ENCODE measurements around the gene GRIK4.

The GRIK4 gene

GRCh38 chr11:120896687-120897086 is 385.1 kb downstream of the GRIK4 start:
- Histone ChIP-seq H3K36me3 (no peaks in the 10 kb centered on the region), H3K4me2 (no peak overlapping the region), H3K4me3 (no peak overlapping the region), H3K27ac (no peak overlapping the region), H4K20me1 (no peaks in the 10 kb centered on the region), H3K9me3 (no peaks in the 10 kb centered on the region), H3K9ac (no peak overlapping the region), H3K27me3 (no peaks in the 10 kb centered on the region), H3K4me1 (no peaks in the 10 kb centered on the region)
- TF ChIP-seq Cebpa-rat (IDR thresholded peaks at IDR 0.05): no peak

DNA sequence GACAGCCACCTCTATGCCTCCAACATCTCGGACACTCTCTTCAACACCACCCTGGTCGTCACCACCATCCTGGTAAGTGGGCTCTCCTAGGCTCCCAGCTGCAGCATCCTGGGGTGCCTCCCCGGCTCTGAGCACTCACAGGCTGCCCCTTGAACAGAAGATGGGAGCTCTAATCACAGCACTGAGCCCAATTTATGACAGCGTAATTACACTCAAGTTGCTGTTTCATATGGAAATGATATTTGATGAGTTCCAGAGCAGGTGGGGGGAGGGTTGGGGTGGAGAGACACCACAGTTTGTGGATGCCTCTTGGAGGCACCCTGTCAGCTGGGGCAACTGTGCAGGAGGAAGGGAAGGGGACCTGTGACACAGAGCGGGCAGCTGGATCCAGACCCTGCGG is 387.0 kb downstream of the GRIK4 start:
- Histone ChIP-seq H3K27ac (no peak overlapping the region), H3K4me2 (no peak overlapping the region), H3K27me3 (no peaks in the 10 kb centered on the region), H3K4me1 (peaks cover under 1% of the 10 kb centered on the region; the same call in 1 of the 2 replicates), H3K36me3 (no peaks in the 10 kb centered on the region), H3K9ac (no peak overlapping the region), H3K9me3 (no peaks in the 10 kb centered on the region), H3K4me3 (no peak overlapping the region), H4K20me1 (no peaks in the 10 kb centered on the region)
- no peak for TF ChIP-seq Cebpa-rat (IDR thresholded peaks at IDR 0.05)

DNA sequence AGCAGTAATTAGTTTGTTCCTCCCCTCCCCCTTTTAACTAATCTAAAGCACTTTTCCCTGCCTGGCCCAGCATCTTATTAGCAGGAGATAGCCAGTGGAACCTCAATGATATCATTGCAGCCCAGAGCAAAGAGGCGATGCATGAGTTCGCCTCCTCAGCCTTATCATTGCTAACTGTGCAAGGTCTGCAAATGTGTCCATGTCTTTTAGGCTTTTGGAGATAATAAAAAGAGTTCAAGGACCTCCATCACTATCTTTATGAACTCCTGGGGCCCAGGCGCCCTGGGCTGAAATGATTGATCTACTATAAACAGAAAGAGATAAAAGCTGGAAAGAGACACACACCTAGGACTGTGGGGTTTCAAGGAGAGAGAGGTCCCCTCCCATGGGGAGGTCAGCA is 388.2 kb downstream of the GRIK4 start:
- no peak for TF ChIP-seq Cebpa-rat (IDR thresholded peaks at IDR 0.05)
- Histone ChIP-seq H3K27ac (no peak overlapping the region), H3K27me3 (no peaks in the 10 kb centered on the region), H3K9ac (no peak overlapping the region), H3K36me3 (no peaks in the 10 kb centered on the region), H3K4me1 (peaks cover 6% of the 10 kb centered on the region; the same call in 1 of the 2 replicates), H3K4me2 (no peak overlapping the region), H3K4me3 (no peak overlapping the region), H3K9me3 (no peaks in the 10 kb centered on the region), H4K20me1 (no peaks in the 10 kb centered on the region)

GRCh38 chr11:120900643-120901042 is 389.1 kb downstream of the GRIK4 start:
- no peaks in the 10 kb centered on the region for H3K36me3 ChIP-seq
- TF ChIP-seq Cebpa-rat (IDR thresholded peaks at IDR 0.05): no peak
- no peaks in the 10 kb centered on the region for H3K27me3 ChIP-seq
- H3K4me2 ChIP-seq: no peak overlapping the region
- no peak overlapping the region for H3K27ac ChIP-seq
- peaks cover 6% of the 10 kb centered on the region; the same call in 1 of the 2 replicates for H3K4me1 ChIP-seq
- no peak overlapping the region for H3K4me3 ChIP-seq
- H4K20me1 ChIP-seq: no peaks in the 10 kb centered on the region
- no peak overlapping the region for H3K9ac ChIP-seq
- H3K9me3 ChIP-seq: no peaks in the 10 kb centered on the region

- Histone ChIP-seq H3K9ac (no peak overlapping the region), H3K4me2 (no peak overlapping the region), H3K27ac (no peak overlapping the region), H4K20me1 (no peaks in the 10 kb centered on the region), H3K9me3 (no peaks in the 10 kb centered on the region), H3K36me3 (no peaks in the 10 kb centered on the region), H3K4me3 (no peak overlapping the region), H3K27me3 (no peaks in the 10 kb centered on the region), H3K4me1 (peaks cover 6% of the 10 kb centered on the region; the same call in 1 of the 2 replicates)
- TF ChIP-seq Cebpa-rat (IDR thresholded peaks at IDR 0.05): no peak
Measured at GRCh38 chr11:120903686-120904085, 392.1 kb downstream of the GRIK4 start.

GRCh38 chr11:120904116-120904515 is 392.6 kb downstream of the GRIK4 start:
- no peak for TF ChIP-seq Cebpa-rat (IDR thresholded peaks at IDR 0.05)
- peaks cover 6% of the 10 kb centered on the region; the same call in 1 of the 2 replicates for H3K4me1 ChIP-seq
- no peak overlapping the region for H3K27ac ChIP-seq
- no peaks in the 10 kb centered on the region for H4K20me1 ChIP-seq
- H3K9ac ChIP-seq: no peak overlapping the region
- H3K27me3 ChIP-seq: no peaks in the 10 kb centered on the region
- H3K4me2 ChIP-seq: no peak overlapping the region
- H3K4me3 ChIP-seq: no peak overlapping the region
- H3K9me3 ChIP-seq: no peaks in the 10 kb centered on the region
- H3K36me3 ChIP-seq: no peaks in the 10 kb centered on the region

DNA sequence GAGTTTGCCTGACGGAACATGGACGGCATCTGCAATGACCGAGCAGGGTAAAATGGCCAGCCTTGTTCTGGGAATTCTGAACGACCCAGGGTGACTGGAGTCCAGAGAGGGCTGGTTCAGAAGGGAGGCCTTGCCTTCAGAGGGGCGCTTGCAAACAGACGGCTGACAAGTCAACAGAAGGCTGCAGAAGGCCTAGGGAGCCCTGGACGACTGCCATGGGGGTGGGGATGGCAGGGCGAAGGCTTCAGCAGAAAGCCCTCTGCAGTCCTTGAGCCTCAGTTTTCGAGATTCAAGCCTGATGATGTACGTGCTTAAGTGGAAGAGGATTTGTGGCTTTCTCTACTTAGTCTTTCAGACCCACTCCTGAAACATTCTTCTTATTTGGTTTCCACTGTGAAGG is 395.2 kb downstream of the GRIK4 start:
- TF ChIP-seq Cebpa-rat (IDR thresholded peaks at IDR 0.05): no peak
- no peaks in the 10 kb centered on the region for H4K20me1 ChIP-seq
- H3K4me1 ChIP-seq: peaks cover 6% of the 10 kb centered on the region; the same call in 1 of the 2 replicates
- H3K4me3 ChIP-seq: no peak overlapping the region
- H3K27ac ChIP-seq: no peak overlapping the region
- no peak overlapping the region for H3K4me2 ChIP-seq
- H3K9ac ChIP-seq: no peak overlapping the region
- H3K9me3 ChIP-seq: no peaks in the 10 kb centered on the region
- no peaks in the 10 kb centered on the region for H3K36me3 ChIP-seq
- H3K27me3 ChIP-seq: no peaks in the 10 kb centered on the region

GRCh38 chr11:120907971-120908370 is 396.4 kb downstream of the GRIK4 start:
- Histone ChIP-seq H3K4me1 (peaks cover 6% of the 10 kb centered on the region; the same call in 1 of the 2 replicates), H3K4me3 (no peak overlapping the region)

GRCh38 chr11:120908461-120909181 is 397.1 kb downstream of the GRIK4 start:
- TF ChIP-seq Cebpa-rat (IDR thresholded peaks at IDR 0.05): no peak
- H3K9ac ChIP-seq: no peak overlapping the region
- no peak overlapping the region for H3K27ac ChIP-seq
- no peak overlapping the region for H3K4me2 ChIP-seq
- H3K4me3 ChIP-seq: no peak overlapping the region
- no peaks in the 10 kb centered on the region for H3K36me3 ChIP-seq
- H3K4me1 ChIP-seq: peaks cover 4% of the 10 kb centered on the region; the same call in 1 of the 2 replicates
- no peaks in the 10 kb centered on the region for H4K20me1 ChIP-seq
- no peaks in the 10 kb centered on the region for H3K27me3 ChIP-seq
- no peaks in the 10 kb centered on the region for H3K9me3 ChIP-seq

More at GRCh38 chr11:120907971-120908370, 396.4 kb downstream of the GRIK4 start:
- Histone ChIP-seq H3K36me3 (no peaks in the 10 kb centered on the region), H3K27me3 (no peaks in the 10 kb centered on the region), H3K27ac (no peak overlapping the region), H3K9me3 (no peaks in the 10 kb centered on the region), H3K4me2 (no peak overlapping the region), H4K20me1 (no peaks in the 10 kb centered on the region), H3K9ac (no peak overlapping the region)
- no peak for TF ChIP-seq Cebpa-rat (IDR thresholded peaks at IDR 0.05)

GRCh38 chr11:120909676-120910416 is 398.3 kb downstream of the GRIK4 start:
- no peak overlapping the region for H3K27ac ChIP-seq
- no peaks in the 10 kb centered on the region for H3K27me3 ChIP-seq
- H3K4me1 ChIP-seq: no peaks in the 10 kb centered on the region
- no peaks in the 10 kb centered on the region for H3K9me3 ChIP-seq
- H3K4me2 ChIP-seq: no peak overlapping the region
- TF ChIP-seq Cebpa-rat (IDR thresholded peaks at IDR 0.05): no peak
- H3K9ac ChIP-seq: no peak overlapping the region
- H3K4me3 ChIP-seq: no peak overlapping the region
- no peaks in the 10 kb centered on the region for H4K20me1 ChIP-seq
- H3K36me3 ChIP-seq: no peaks in the 10 kb centered on the region
